Spinal cord (tissue), 10 donors: ENCODE measurements around the gene IREB2. TPM values are rescaled to one million over a fixed set of nuclear protein-coding genes. Genes with fewer than 3 reads are reported as not detected.
"Not testable (repeated sequence)": the region's sequence is repeated elsewhere in the genome, so short reads cannot be mapped to it uniquely, and the experiment has no call there.

Experiments
- DNase-seq, 6 donors: peaks; one replicate each; pipeline versions ENCODE4 v3.0.0 to v3.0.0-alpha.2; 2013 to 2015; ENCODE audit warnings: low spot score in 6 of 6, low read depth in 4 of 6
- H3K27ac ChIP-seq: one replicate; pipeline ENCODE4 v1.5.1; 2013; ENCODE audit warnings: low read depth, low read length, control low read depth
- H3K27me3 ChIP-seq: one replicate; pipeline ENCODE4 v1.6.1; 2013; ENCODE audit warnings: low read length; ENCODE audit not compliant: control insufficient read depth, insufficient read depth
- H3K36me3 ChIP-seq: one replicate; pipeline ENCODE4 v1.6.1; 2013; ENCODE audit warnings: low read length; ENCODE audit not compliant: control insufficient read depth, insufficient read depth
- H3K4me1 ChIP-seq: one replicate; pipeline ENCODE4 v1.6.1; 2013; ENCODE audit warnings: low read length; ENCODE audit not compliant: control insufficient read depth, insufficient read depth
- H3K4me3 ChIP-seq: one replicate; pipeline ENCODE4 v1.5.1; 2013; ENCODE audit warnings: low read depth, low read length, control low read depth
- H3K9me3 ChIP-seq: one replicate; pipeline ENCODE4 v1.6.1; 2013; ENCODE audit warnings: low read length; ENCODE audit not compliant: control insufficient read depth, insufficient read depth
- WGBS: methylation state at CpG from one replicate; pipeline ENCODE4 v1.1.5; 2013; ENCODE audit warnings: missing lambda C conversion rate; ENCODE audit not compliant: insufficient coverage; 5-methylcytosine and 5-hydroxymethylcytosine counted together
- polyA plus RNA-seq, 2 donors: library from polyadenylated mRNA; unstranded; fragments of 120-200 nt; gene quantifications; one replicate each; pipeline ENCODE4 v1.2.1, GENCODE V29; 2013; ENCODE audit not compliant: insufficient read length in 2 of 2
- total RNA-seq, 2 donors: library from RNA; depleted of rRNA in 1 of 2; stranded (reverse); fragments of 120-200 nt in 1 of 2; fragments of >200 nt in 1 of 2; gene quantifications; one replicate each; pipeline versions ENCODE4 v1.2.3 to v1.2.4, GENCODE V29; 2013 to 2014
- donor health status: healthy.

IREB2 gene
- total and polyA plus RNA-seq, 4 donors: 33.6 to 62.4 (median 38.4) TPM

DNA sequence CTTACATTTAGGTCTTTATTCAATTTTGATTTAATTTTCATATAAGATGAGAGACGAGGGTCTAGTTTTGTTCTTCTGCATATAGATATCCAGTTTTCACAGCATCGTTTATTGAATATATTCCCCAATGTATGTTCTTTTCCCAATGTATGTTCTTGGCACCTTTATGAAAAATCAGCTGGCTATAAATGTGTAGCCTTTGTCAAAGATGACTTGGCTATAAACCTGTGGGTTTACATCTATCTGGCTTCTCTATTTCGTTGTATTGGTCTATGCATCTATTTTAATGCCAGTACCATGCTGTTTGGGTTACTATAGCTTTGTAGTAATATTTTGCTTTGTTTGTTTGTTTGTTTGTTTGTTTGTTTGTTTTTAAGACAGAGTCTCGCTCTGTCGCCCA, 11.7 kb upstream of the IREB2 start:
- 100% methylated on average over 1 of the region's 5 CpGs for WGBS
- no peak overlapping the region for H3K4me3 ChIP-seq
- H3K27ac ChIP-seq: no peak overlapping the region
- H3K36me3 ChIP-seq: no peaks in the 10 kb centered on the region
- peaks cover 9% of the 10 kb centered on the region for H3K4me1 ChIP-seq
- H3K27me3 ChIP-seq: peaks cover 2% of the 10 kb centered on the region
- DNase-seq: no peak
- H3K9me3 ChIP-seq: no peaks in the 10 kb centered on the region

DNA sequence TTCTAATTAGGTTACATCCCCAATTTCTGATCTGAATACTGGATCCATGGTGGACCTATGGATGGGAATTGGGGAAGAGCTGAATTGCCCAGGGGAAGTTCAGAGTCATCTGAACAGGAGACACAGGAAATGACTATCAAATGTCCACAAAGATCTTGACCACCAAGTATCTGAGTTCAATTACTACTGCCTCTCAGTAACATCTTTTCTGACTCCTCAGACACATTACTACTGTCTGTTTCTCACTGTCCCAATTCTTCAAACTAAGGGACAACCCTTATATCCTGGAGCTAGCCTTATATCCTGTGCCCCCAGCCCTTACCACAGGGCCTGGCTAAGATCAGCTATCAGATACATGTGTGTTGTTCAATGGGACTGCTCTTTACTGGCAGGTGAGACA, 10.1 kb upstream of the IREB2 start:
- Histone ChIP-seq H3K27me3 (peaks cover 9% of the 10 kb centered on the region), H3K9me3 (no peaks in the 10 kb centered on the region)
- no peak for DNase-seq

DNA sequence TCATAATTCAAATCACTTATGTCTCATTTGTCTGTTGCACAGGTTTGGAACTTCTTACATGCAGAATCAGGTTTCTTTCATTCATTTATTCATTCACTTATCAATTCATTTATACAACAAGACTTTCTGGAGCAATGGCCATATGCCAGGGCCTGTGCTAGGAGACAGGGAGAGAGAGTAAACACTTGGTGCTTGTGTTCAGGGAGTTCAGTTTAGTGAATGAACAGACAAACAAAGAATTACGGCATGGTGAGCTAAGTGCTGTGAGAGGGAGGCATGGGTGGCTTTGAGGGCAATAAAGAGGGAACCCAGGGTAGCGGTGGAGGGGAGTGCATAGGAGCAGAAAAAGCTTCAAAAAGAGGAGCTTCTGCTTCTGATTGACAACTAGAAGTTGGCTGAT, 8.5 kb upstream of the IREB2 start:
- Histone ChIP-seq H3K27ac (no peak overlapping the region), H3K36me3 (no peaks in the 10 kb centered on the region), H3K27me3 (peaks cover 9% of the 10 kb centered on the region), H3K4me3 (no peak overlapping the region), H3K9me3 (no peaks in the 10 kb centered on the region), H3K4me1 (peaks cover 6% of the 10 kb centered on the region)
- whole genome bisulfite sequencing: 12% methylated on average over 2 of the region's 2 CpGs
- DNase-seq: peak in 4 of 6 donors; percentile 28 to 72 (median 64)

More for the DNA sequence above, 10.1 kb upstream of the IREB2 start:
- Histone ChIP-seq H3K27ac (no peak overlapping the region), H3K4me1 (peaks cover 6% of the 10 kb centered on the region), H3K36me3 (no peaks in the 10 kb centered on the region), H3K4me3 (no peak overlapping the region)

DNA sequence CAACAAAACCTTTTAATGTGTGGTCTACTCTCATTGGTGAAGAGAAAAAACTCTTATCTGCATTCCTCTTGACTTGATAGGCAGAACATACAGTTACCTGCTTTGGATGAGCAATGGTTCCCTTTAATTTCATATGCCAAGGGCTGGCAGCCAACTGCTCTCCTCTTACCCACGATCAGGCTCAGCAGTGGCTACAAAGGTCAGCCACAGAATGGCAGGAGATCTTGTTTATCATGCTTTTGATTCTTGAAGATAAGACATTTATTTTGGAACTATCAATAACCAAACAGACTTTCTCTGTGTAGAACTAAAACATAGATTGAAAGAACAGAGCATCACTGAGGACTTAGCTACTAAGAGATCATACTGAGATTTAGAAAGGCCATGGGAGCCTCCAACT, 6.1 kb upstream of the IREB2 start:
- no peak for DNase-seq
- Histone ChIP-seq H3K9me3 (no peaks in the 10 kb centered on the region), H3K27ac (no peak overlapping the region), H3K36me3 (no peaks in the 10 kb centered on the region), H3K4me1 (peaks cover 9% of the 10 kb centered on the region), H3K27me3 (peaks cover 9% of the 10 kb centered on the region), H3K4me3 (no peak overlapping the region)
- no CpG with 5 or more reads among the region's 1 CpG for WGBS

DNA sequence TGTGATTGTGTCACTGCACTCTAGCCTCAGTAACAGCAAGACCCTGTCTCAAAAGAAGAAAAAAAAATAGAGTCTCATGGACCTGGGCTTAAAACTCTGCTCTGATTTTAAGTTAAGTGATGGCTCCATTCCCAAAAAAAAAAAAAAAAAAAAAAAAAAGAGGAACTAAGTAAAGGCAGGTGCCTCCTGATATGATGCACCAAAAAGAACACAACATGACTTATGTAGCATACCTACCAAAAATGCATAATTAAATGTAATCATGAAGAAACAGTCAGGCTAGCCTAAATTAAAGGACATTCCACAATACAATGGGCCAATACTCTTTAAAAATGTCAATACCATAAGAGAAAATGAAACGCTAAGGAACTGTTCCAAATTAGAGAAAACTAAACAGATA, 5.4 kb upstream of the IREB2 start:
- no peak overlapping the region for H3K27ac ChIP-seq
- no peaks in the 10 kb centered on the region for H3K9me3 ChIP-seq
- no peaks in the 10 kb centered on the region for H3K36me3 ChIP-seq
- peaks cover 9% of the 10 kb centered on the region for H3K27me3 ChIP-seq
- DNase-seq: no peak
- H3K4me1 ChIP-seq: peaks cover 15% of the 10 kb centered on the region
- no peak overlapping the region for H3K4me3 ChIP-seq
- WGBS: no CpG with 5 or more reads among the region's 1 CpG

DNA sequence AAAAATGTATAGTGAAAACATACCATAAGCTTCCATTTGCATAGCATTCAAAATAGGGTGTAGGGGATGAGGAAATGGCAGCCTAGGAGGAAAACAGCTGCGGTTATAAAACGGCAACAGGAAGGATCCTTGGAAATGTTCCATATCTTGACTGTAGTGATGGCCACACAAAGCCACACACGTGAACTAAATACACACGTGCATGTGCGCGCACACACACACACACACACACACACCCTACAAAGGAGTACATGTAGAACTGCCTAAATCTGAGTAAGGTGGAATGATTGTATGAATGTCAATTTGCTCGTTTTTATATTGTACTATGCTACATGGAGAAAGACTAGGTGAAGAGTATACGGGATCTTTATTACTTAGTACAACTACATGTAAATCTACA, 3.9 kb upstream of the IREB2 start:
- 100% methylated on average over 2 of the region's 8 CpGs for WGBS
- Histone ChIP-seq H3K27me3 (peaks cover 9% of the 10 kb centered on the region), H3K27ac (no peak overlapping the region), H3K4me3 (no peak overlapping the region), H3K9me3 (no peaks in the 10 kb centered on the region), H3K4me1 (peaks cover 15% of the 10 kb centered on the region), H3K36me3 (no peaks in the 10 kb centered on the region)
- DNase-seq: no peak

DNA sequence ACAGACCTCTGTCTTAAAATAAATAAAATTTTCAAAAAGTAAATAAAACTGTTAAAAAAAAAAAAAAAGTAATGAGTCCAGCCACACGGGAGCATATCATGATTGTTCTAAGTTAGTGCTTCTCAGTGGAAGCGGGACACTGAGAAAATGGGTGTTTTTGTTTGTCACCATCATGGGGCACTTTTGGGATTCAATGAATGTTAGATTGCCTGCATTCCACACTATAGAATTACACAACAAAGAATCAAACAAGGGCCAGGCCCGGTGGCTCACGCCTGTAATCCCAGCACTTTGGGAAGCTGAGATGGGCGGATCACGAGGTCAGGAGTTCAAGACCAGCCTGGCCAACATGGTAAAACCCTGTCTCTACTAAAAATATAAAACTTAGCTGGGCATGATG, 3.3 kb upstream of the IREB2 start:
- peaks cover 12% of the 10 kb centered on the region for H3K4me1 ChIP-seq
- not testable (repeated sequence) for H3K9me3 ChIP-seq, H3K4me3 ChIP-seq, DNase-seq, H3K27me3 ChIP-seq, H3K27ac ChIP-seq, H3K36me3 ChIP-seq
- 36% methylated on average over 4 of the region's 6 CpGs for WGBS

DNA sequence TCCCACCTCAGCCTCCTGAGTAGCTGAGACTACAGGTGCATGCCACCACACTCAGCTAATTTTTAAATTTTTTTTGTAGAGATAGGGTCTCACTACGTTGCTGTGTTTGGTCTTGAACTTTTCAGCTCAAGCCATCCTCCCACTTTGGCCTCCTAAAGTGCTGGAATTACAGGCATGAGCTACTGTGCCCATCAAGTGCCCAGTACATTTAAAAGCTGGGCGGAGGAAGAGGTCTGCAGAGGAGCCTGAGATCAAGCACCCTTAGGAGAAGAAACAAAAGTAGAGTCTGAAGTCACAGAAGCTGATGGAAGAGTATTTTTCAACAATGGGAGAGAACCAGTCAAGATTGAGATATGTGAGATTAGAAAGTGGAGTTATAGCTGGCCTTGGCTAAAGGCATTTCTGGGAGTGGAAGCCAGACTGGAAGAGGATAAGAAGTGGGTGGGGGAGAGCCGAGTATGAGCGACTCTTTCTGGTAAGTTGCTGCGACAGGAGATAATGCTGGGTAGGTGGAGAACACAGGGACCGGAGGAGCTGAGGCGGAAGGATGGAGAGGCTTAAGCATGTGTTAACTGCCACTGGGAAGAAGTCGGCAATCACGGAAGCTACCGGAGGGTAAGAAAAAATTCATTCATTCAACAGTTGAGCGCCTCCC, 782 bp upstream of the IREB2 start:
- WGBS: 6% methylated on average over 9 of the region's 11 CpGs
- H3K9me3 ChIP-seq: no peaks in the 10 kb centered on the region
- peaks cover 8% of the 10 kb centered on the region for H3K4me1 ChIP-seq
- DNase-seq: no peak
- peak overlapping the region; percentile 90 for H3K27ac ChIP-seq
- H3K27me3 ChIP-seq: peaks cover 3% of the 10 kb centered on the region
- H3K4me3 ChIP-seq: peak overlapping the region; percentile 80
- H3K36me3 ChIP-seq: peaks cover 6% of the 10 kb centered on the region

DNA sequence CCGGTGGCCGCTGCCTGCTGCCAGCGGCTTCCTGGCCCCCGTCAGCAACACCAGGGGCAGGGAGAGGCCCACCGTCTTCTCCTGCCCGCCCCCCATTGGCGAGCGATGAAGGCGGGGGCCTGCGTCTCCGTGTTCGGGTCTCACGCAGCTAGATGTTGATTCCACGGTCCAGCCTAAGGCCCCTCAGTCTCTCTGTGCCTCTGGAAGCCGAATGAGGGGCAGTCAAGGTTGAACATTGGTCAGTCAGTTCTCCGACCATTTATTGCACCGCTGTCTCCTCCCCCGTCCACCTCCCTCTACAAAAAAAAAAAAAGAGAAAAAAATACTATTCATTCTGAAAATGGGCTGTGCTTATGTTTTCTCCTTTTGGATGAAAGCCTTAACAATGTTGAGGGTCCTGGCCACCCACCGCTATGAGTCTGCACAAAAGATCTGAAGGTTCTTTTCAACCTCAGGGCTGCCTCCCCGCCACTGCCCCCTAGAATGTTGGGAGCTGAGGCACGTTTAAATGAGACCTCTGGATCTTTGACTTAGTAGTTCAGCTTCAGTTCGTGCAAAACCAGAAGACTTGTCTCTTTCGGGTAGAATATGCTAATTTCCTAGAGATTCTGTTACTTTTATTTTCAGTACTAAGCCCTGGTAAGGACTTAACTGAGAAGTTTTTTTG, 736 bp downstream of the IREB2 start:
- peak overlapping the region; percentile 93 for H3K27ac ChIP-seq
- H3K4me3 ChIP-seq: peak overlapping the region; percentile 80
- peaks cover 9% of the 10 kb centered on the region for H3K36me3 ChIP-seq
- H3K9me3 ChIP-seq: no peaks in the 10 kb centered on the region
- under 1% methylated on average over 17 of the region's 23 CpGs for WGBS
- H3K27me3 ChIP-seq: no peaks in the 10 kb centered on the region
- peaks cover 8% of the 10 kb centered on the region for H3K4me1 ChIP-seq
- DNase-seq: peak in 2 of 6 donors; percentile 56 to 64
